Measurements from ENCODE around the gene MYCBP.
"Not testable (repeated sequence)": the region's sequence is repeated elsewhere in the genome, so short reads cannot be mapped to it uniquely, and the experiment has no call there.

MYCBP gene

DNA sequence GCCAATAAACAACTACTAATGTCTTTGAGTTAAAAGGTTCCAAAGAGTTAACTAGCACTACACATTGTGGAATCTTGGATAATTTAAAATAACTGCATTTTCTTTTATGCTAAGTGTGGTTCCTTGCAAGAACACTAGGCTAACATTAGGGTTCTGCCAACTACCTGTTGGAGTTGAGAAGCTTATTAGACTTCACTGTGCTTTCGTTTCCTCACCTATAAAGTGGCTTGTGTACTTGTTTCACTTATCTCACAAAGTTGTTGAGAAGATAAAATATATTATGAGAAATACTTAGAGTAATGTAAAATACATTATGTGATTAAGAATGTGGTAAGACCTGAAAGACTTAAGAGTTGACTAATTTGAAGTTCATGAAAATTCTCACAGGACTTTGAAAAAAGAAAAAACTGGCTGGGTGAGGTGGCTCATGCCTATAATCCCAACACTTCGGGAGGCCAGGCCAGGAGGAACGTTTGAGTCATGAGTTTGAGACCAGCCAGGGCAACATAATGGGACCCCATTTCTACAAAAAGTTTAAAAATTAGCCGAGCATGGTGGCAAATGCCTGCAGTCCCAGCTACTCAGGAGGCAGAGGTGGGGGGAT, 7.9 kb downstream of the MYCBP start:
- DNase-seq: no peak

GRCh38 chr1:38860454-38860795, 12.7 kb downstream of the MYCBP start:
- no peak for DNase-seq

- peak; percentile 96 for DNase-seq
These were observed 13.3 kb downstream of the MYCBP start, which contains the start of gene RRAGC for GRCh38 chr1:38859561-38860453. Gene RRAGC (minus strand): TSS chr1:38859772. CDS start chr1:38859646, 126 bp downstream.

DNA sequence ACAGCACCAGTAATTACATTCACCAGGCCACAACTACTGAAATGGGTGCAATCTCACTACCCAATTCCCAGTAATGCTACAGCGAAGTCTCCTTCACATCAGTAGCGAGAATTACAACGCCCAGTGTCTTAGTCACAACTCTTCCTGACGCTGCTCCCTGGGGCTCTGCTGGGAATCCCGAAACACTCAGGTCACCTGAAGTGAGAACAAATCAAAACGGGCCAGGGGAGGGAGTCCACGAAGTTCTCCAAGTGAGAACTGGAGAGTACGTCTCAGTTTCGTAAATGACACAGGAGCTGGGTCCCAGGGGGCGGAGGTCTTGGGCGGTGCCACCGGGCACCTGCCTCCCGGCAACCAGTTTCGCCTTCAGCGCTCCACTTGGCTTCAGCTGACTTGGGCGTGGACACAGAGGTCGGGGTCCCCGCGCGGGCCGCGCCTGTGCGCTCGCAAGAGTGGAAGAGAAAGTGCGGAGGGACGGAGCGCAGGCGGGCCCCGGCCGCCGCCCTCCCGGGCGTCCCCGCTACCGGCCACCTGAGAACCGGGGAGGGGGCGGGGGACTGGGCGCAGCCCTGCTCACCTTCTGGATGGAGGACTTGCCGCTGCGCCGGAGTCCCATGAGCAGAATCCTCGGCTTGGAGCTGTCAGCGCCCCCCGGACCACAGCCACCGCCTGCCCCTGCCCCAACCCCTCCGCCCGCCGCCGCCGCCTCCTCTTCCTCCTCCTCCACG, 14.2 kb downstream of the MYCBP start:
- DNase-seq: peak; percentile 48

DNA sequence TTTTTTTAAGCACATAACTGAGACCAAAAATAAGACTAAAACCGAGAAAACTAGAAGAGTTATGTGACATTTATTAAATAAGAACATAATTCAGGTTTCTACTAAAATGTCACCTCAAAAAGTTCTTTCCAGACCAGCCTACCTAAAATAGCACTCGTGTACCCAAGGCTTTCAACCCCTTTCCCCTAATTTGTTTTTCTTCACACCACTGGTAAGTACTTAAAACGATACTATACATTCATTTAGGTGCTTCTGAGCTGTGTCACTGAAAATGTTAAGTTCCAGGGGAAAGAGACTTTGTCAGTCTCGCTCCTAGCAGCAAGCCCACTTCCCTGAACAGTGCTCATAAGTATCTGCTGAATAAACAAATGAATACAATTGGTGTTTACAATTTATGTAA, 20.4 kb downstream of the MYCBP start:
- DNase-seq: no peak

DNA sequence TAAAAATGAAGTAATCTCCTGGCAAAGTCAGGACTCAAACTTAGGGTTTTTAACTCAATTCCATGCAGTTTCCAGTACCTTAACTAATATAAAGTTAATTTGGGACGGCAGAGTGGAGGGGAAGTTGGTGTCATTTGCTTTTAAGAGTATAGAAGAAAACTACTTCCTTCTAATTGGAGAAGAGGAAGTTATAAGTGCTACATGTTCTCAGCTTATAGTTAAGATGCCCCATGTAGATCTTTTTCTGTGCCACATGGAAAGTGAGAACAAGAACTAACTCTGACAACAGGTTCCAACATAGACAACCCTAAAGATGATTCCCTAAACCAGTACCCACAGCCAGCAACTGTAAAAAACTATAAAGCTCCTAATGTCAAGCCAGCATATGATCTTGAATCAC, 25.1 kb downstream of the MYCBP start:
- no peak for DNase-seq

DNA sequence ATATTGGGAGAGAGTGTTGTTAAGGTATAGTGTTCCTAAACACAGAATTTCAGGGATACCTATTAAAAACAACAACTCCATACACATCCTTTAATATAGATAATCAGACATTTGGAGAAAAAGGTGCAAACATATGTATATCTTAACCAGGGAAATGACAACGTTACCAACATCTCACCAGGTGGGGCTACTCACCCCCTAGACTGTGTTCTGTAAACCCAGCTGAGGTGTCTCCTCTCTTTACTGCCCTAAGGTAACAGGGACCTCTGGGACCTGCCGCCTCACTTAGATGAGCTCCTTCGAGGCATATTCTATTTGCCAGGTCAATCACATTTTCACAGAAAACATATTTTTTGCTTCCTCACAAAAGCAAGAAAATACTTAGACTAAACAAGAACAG, 26.9 kb downstream of the MYCBP start:
- no peak for DNase-seq

DNA sequence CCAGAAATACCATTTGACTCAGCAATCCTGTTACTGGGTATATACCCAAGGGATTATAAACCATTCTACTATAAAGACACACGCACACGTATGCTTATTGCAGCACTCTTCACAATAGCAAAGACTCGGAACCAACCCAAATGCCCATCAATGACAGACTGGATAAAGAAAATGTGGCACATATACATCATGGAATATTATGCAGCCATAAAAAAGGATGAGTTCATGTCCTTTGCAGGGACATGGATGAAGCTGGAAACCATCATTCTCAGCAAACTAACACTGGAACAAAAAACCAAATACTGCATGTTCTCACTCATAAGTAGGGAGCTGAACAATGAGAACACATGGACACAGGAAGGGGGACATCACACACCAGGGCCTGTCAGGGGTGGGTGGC, 28.1 kb downstream of the MYCBP start:
- DNase-seq: not testable (repeated sequence)

DNA sequence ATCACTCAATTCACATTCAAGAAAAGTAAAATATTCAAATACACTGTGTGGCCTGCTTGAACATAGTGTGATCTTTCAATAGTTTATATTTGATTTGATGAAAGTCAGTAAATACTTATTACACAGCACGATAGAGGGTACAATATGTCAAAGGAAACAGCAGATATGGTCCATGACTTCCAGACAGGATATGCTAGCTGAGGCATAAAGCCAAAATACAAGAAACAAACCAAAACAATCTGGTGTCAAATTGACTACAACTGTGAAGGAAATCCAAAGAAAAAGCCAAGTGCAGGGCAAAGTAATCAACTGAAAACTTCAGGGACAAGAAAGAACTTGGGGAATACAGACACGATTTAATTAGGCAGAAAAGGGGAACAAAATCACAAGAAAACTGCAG, 32.9 kb downstream of the MYCBP start:
- no peak for DNase-seq

DNA sequence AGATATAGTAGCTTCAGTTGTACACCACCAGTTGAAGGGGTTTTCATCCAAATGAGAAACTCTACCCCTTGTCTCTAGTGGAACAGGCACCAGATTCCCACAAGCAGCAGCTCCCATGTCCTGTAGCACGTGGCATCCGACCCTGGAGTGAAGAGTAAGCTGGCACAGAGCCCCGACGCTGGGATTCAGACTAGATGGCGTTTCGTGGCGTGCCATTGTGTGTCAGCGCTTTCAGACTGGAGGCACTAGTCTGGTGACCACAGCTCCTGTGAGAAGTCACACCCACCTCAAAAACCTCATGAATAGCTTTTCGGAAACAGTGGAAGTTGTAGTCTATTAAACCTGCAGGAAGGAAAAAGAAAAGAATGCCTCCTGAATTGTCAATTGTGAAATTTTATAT, 33.8 kb downstream of the MYCBP start:
- no peak for DNase-seq

DNA sequence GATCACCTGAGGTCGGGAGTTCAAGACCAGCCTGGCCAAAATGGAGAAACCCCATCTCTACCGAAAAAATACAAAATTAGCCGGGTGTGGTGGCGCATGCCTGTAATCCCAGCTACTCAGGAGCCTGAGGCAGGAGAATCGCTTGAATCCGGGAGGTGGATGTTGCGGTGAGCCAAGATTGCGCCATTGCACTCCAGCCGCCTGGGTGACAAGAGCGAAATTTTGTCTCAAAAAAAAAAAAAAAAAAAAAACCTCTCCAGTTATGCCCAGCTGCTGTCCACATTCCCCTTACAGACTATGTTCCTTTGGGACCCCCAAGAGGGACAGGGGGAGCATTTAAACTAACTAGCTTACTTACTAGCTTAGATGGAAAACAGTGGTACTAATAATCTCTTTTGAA, 36.8 kb downstream of the MYCBP start:
- not testable (repeated sequence) for DNase-seq

GRCh38 chr1:38834937-38835827, 38.0 kb downstream of the MYCBP start:
- DNase-seq: peak; percentile 77

- DNase-seq: no peak
These were observed 38.8 kb downstream of the MYCBP start for GRCh38 chr1:38834221-38834782.

DNA sequence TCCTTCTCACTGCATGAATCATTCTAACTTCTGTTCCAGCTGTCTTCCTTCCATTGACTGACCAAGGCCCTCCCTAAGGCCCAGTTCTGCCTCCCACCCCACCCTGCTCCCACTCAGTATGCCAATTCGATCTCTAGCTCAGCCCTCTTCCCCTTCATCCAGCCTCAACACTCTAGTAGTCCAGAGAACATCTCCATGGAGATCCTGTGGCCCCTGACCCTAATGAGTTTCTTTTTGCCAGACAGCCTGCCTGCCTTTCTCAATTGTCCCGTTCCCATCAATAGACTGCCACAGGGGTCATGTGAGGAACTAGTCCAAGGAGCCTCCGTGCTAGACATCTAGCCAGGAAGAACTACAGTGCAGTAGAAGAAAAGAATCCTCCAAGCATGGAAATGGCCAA, 40.0 kb downstream of the MYCBP start:
- no peak for DNase-seq

DNA sequence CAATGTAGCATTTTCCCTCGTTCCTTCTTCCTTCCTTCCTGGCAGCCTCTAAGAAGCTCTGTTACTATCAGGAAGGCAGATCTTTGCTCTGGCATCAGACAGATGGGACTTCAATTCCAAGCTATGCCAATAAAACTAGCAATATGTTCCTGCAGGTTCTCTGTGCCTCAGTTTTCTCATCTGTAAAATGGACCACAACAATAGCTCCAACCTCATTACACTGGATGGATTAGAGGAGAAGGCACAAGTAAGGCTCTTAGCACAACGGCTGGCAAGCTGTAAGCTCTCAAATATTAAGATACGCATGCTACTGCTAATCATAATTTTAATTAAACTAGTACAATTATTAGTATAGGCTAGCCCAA, 40.8 kb downstream of the MYCBP start:
- no peak for DNase-seq

DNA sequence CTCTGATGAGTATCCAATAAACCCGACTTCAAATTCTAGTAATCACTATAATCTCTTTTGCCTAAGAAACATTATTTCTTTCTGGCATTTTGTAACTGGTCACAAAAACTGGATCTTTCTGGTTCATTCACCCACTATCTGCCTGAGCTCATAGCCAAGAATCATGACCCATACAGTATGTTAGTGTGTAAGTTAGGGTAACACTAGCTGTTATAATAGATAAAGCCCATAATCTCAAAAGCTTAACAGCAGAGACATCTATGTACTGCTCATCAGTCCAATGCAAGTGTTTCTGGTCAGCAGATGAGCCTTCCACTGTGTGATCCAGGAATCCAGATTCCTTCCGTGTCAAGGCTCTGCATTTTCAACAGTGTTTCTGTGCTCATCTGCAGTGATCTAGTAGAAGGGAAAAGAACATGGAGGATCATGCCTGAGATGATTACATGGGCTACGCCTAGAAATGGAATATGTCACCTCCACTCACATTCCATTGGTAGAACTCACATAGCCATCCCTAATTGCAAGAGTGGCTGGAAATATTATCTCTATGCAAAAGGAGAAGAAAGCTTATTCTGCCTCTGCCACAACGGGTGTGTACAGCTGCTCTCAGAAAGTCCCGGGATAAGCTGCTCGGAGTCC, 41.3 kb downstream of the MYCBP start:
- DNase-seq: no peak

- no peak for DNase-seq
These were observed 43.8 kb downstream of the MYCBP start for GRCh38 chr1:38829368-38829767.

DNA sequence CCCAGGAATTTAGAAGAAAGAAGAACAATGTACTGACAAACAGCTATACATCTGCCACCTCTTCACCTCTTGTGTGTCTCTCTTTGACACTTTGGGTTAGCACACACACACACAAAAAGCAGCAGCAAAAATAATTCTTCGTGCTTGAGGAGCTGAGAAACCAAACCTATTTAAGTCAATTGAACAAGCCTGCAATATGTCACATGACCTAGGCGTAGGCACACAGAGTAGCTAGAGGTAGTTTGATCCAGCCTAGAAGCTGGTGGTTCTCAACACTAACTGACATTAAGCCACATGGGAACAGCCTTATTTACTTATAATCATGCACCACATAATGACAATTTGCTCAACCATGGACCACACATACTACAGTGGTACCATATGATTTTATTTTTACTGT, 45.8 kb downstream of the MYCBP start:
- DNase-seq: peak; percentile 13

DNA sequence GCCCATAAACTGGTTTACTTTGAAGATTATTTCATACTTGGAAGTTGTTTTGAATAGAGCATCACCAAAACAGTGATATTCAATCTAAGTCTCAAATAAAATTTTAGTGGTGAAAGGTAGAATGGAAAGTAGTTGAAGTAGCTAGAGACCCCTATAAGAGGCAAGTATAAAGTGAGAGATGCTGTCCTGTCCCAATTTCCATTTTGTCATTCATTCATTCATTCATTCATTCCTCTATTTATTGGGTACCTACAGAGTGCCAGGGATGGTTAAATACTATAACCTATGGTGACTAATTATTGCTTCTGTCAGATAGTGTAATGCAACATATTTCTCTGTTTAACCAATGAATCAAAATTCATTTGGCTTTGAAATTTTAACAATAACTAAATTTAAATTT, 46.3 kb downstream of the MYCBP start:
- DNase-seq: no peak

DNA sequence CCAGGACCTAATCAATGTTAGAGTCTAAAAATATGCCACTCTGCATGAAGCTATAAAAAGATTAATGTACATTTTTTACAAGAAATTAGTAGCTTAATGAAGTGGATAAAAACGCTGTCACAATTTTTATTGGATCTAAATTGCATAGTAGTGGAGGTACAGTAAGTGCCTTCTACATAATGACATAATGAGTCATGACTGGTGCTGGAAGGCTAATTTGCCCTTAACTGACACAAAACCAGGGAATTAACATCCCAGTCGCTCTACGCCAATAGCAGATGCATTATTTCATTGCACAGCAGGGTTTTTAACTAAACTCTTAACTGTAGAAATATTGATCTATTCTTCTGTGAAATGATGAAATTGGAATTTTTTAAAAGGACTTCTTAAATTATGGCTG, 46.9 kb downstream of the MYCBP start:
- DNase-seq: peak; percentile 74

GRCh38 chr1:38820860-38821259, 52.3 kb downstream of the MYCBP start:
- DNase-seq: no peak

DNA sequence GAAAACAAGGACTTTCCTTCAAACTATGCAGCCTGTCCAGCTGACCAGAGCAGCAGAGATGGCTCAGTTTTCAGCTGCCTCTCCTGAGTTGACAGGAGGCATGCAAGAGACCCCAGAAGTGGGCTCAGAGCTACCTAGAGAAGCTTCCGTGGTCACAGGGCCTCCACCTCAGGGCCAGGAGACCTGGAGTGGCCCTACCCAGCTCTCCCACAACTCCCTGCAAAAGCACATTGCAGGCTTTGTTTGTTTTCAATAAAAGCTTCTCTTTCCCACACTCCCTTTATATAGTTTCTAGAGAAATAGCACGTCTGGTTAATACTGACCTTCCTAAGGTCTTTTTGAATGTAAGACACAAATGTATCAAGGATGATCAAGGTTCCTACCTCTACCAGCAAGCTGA, 53.6 kb downstream of the MYCBP start:
- no peak for DNase-seq

Measured in NCI-H69 (cell line).